Fibroblast of skin of back (primary cell): ENCODE measurements around the gene FDCSP. TPM values are rescaled to one million over a fixed set of nuclear protein-coding genes. Genes with fewer than 3 reads are reported as not detected.
"Not testable (repeated sequence)": the region's sequence is repeated elsewhere in the genome, so short reads cannot be mapped to it uniquely, and the experiment has no call there.

Experiments used
- DNase-seq: peaks from one replicate; pipeline ENCODE4 v3.0.0-alpha.2; 2013
- polyA plus RNA-seq, 2 experiments: library from polyadenylated mRNA; unstranded; fragments of 120-200 nt; gene quantifications; one replicate each; pipeline ENCODE4 v1.2.1, GENCODE V29; 2013; ENCODE audit not compliant: insufficient read length in 2 of 2

The FDCSP gene
- not detected for polyA plus RNA-seq (2013, experiment 1 of 2; ENCODE audit: insufficient read length)
- polyA plus RNA-seq (2013, experiment 2 of 2; ENCODE audit: insufficient read length): not detected

GRCh38 chr4:70225824-70226223 lies at the start of gene FDCSP:
Gene FDCSP, plus strand, starts transcription at chr4:70226124. Its CDS starts 5,071 bp downstream, at chr4:70231195.
- DNase-seq: no peak

DNA sequence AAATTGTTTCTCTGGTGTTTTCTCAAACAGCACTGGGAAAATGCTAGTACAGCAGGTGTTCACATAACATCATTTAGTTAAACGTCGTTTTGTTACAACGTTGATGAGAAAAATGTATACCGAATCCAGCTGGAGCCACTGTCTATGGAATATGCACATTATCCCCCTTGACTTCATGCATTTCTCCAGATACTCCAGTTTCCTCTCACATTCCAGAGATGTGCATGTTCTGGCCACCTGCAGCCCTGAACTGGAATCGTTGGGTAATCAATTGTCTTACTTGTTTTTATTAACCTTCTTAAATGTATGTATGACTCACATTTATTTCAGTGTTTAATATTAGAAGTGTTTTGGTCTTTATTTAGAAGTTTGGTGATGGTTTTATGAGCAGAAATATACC lies 48.8 kb upstream of the FDCSP start:
- no peak for DNase-seq

GRCh38 chr4:70178075-70178660 lies 47.8 kb upstream of the FDCSP start:
- no peak for DNase-seq

DNA sequence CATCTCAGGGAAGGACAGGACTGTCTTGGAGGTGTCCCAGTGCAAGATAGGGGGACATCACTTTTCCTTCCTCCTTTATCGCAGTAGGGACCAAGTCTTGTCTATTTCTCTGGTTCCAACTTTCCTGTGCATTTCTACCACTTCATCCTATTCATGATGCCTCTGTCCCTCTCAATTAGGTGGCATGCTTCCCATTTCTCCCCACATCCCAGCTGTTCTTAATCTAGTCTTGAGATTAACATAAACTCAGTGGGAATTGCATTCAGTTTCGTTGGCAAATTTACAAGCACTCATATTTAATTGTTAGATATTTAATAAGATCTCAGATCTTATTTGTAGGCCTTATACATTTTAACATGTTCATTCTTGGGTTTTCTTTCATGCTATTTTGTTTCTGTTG lies 46.1 kb upstream of the FDCSP start:
- DNase-seq: no peak

DNA sequence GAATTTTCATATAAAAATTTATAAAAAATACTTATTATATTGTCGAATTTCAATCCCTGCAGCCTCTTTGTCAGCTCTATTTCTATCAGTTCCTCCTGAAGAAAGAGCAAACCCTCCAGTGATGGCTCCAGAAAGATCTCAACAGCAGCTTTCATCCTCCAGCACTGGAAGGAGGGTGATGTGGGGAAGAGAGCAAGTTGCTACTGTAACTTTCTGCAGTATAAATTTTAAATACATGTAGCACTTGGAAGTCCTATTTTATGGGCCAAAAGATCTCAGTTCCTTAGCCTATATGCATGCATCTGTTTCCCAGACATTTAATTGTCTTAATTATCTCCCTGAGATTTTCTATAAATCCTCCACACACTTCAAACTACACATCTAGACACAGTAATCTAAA lies 44.1 kb upstream of the FDCSP start:
- no peak for DNase-seq

GRCh38 chr4:70182517-70183167 lies 43.3 kb upstream of the FDCSP start:
- no peak for DNase-seq

DNA sequence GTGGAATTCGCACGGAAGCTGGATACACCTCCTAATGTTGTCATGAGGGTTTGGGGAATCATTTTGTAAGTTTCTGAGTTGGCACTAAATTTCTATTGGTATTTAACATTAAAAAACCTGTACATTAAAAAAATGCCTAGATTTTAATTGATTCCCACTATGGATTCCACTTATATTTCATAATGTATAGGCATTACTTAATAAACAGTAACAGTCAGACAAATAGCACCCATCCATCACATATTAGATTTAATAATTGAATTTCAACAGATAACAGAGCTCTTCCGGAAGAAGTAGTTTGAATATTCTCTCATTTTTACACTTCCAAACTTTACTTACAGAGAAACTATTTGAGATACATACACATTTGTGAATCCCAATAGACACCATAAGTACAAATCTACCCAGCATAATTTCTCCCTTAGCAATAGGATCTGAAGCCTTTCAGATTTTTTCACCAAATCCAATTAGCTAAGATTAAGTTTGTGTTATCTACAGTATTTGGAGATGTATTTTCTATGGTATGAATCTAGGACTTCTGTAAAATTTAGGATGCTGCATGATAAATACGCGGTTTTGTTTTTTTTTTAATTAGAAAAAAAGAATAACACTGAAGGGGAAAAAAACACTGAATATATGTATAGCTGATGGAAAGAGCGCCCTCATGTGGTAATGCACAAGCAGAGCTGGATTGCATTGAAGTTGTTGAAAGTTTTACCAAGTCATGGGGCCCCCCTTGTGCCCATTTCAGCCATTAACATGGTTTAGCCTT lies 42.6 kb upstream of the FDCSP start:
- DNase-seq: peak; percentile 55

GRCh38 chr4:70183940-70184246 lies 42.0 kb upstream of the FDCSP start:
- DNase-seq: no peak

GRCh38 chr4:70187216-70187615 lies 38.7 kb upstream of the FDCSP start:
- DNase-seq: no peak

DNA sequence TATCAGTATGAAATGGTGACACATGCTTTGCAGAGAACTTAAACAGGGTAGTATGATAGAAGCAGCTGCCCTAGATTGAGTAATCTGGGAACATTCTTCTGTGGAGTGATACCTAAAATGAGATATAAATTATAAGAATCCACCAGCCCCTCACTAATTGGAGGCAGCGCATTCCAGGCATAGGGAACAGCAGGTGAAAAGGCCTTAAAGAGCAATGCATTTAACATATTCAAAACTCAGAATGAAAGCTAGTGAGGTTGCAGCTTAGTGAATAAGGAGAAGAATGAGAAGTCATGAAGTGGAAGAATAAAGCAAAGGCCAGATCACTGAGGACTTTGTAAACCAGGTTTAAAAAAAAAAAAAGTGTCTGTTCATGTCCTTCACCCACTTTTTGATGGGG lies 35.3 kb upstream of the FDCSP start:
- DNase-seq: no peak

DNA sequence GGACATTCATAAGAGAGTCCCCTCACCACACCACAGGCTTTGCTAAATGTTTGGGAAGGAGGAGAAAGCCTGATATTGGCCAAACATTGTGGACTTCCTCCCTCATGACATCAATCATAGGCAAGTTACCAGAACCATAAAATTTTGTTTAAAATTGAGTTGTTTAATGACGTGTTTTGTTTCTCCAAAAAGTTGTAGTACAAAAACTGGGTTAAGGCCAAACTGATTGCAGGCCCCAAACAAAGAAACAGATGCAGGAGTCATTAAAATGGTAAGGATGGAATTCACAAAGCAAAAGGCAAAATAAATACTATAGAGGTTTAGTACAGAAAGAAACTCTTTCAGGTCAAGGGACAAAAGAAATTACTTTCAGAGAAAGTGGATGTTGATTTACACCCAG lies 34.3 kb upstream of the FDCSP start:
- no peak for DNase-seq

- DNase-seq: no peak
Observed at GRCh38 chr4:70192895-70193294, 33.0 kb upstream of the FDCSP start.

DNA sequence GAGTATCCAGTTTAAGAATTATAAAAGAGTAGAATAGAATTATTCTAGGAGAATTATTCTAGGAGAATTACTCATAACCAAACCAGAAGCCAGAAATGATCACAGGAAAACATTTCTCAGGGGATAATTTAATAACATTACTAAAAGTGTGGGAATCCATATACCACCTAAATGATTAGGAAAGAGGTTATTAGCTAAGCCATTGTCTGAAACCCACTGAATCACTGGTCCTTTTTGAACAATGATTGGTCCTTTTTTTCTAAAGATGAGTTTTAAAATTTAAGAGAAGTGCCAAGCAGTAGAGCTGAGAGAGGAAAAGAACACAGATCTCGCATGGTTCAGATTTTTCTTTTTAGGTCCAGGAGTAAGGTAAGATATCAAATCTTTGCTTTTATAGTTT lies 30.5 kb upstream of the FDCSP start, which contains the start of gene ODAM:
Gene ODAM (plus strand): TSS at position 301 of the 400 bp plus-strand sequence. CDS start 819 bp downstream, outside the sequence.
- DNase-seq: no peak

- no peak for DNase-seq
Observed at GRCh38 chr4:70196857-70197256, 29.1 kb upstream of the FDCSP start.

GRCh38 chr4:70197842-70198241 lies 28.1 kb upstream of the FDCSP start:
- DNase-seq: no peak

GRCh38 chr4:70203601-70204000 lies 22.3 kb upstream of the FDCSP start:
- DNase-seq: no peak

DNA sequence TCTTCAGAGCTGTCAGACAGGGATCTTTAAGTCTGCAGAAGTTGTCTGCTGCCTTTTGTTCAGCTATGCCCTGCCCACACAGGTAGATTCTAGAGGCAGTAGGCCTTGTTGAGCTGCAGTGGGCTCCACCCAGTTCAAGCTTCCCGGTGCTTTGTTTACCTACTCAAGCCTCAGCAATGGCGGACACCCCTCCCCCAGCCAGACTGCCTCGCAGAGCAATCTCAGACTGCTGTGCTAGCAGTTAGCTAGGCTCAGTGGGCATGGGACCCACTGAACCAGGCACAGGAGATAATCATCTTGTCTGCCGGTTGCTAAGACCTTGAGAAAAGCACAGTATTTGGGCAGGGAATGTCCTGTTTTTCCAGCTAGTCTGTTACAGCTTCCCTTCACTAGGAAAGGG lies 13.2 kb upstream of the FDCSP start:
- DNase-seq: not testable (repeated sequence)

- DNase-seq: not testable (repeated sequence)
Observed at GRCh38 chr4:70216109-70216508, 9.8 kb upstream of the FDCSP start.

- DNase-seq: not testable (repeated sequence)
Observed at GRCh38 chr4:70216550-70216949, 9.4 kb upstream of the FDCSP start.

- DNase-seq: not testable (repeated sequence)
Observed at GRCh38 chr4:70221389-70221788, 4.5 kb upstream of the FDCSP start.

DNA sequence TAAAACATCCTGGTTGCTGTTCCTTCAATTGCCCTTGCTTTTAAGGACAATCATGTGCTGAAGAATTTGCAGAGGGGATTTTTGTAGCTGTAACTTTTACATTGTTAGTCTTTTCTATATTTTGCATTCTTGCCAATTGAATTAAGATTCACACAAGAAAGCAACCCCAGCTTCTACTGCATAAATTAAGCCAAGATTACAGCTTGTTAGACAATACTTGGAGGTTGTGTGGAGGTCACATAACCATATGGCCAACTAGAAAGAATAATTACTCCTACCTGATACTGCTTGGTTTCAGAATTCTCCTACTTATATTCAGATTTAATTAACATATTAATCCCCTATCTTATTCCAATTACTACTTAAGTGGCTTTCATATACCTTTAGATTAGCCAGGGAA lies 4.1 kb upstream of the FDCSP start:
- DNase-seq: not testable (repeated sequence)

DNA sequence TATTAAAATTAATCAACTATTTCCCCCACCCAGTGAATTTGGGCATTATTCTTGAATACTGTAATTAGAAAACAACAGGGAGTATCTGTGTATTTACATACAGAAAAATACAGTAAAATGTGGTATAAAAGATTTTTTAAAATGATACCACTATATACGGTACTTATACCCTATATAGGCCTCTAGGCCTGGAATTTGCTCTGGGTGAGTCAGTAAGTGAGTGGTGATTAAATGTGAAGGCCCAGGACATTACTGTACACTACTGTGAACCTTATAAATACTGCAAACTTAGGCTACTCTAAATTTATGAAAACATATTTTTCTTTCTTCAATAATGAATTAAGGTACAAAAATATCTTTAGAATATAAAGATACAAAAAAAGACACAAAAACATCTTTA lies 10.2 kb downstream of the FDCSP start:
- peak; percentile 23 for DNase-seq

- no peak for DNase-seq
Observed at GRCh38 chr4:70239131-70239883, 13.4 kb downstream of the FDCSP start.
